Activated naive CD4-positive, alpha-beta T cell treated with Interleukin-2 at 50 U/mL for 16 hours (primary cell): ENCODE results near the gene BCKDHB.
"Not testable (repeated sequence)": the region's sequence is repeated elsewhere in the genome, so short reads cannot be mapped to it uniquely, and the experiment has no call there.

Source experiments
- DNase-seq: peaks from one replicate; pipeline ENCODE4 v3.0.0-alpha.2; 2020

Gene BCKDHB

GRCh38 chr6:80211286-80211685 lies 104.8 kb downstream of the BCKDHB start:
- DNase-seq: no peak

GRCh38 chr6:80211890-80212289 lies 105.4 kb downstream of the BCKDHB start:
- DNase-seq: not testable (repeated sequence)

DNA sequence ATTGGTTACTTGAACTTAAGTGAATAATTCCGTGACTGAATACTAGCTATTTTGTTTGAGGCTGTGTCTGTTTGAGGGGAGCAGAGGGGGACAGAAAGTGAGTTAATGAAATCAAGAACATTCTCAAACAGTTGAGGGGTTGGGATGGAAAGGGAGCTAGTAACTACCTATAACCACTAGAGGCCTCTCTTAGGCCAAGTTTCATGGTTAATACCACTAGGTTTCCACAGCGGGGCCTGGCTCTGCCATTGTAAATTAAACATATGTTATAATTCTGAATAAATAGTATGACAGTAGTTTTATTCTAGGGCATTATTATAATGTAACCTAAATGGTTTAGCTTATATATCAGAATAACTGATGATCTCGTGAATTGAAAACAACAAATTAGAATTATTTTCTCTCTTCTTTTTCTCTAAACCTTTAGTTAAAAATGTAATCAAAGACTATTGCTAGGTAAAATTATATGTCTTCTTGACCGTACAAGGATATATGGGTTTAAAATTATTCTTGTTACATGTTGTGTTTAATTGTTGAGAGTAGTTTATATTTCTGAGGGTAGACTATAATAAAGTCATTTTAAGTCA lies 108.1 kb downstream of the BCKDHB start:
- no peak for DNase-seq

GRCh38 chr6:80215063-80215462 lies 108.6 kb downstream of the BCKDHB start:
- no peak for DNase-seq

DNA sequence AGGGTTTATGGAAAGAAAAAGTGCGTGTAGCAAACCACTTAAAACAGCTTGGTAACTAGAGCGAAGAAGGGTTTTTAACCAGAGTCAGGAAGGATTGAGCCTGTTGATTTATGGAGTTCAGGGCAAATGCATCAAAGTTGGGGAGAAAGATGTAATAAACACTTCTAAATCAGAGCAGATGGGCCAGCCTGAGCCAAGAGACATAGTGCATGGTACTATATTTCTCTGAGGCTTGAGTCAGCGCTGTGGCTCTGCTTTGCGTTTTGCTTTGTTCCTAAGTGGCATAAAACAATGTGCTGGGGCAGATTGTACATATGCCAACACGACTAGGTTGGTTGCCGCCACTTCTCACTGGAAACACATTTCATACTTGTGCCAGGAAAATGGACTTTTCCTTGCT lies 111.3 kb downstream of the BCKDHB start:
- no peak for DNase-seq

DNA sequence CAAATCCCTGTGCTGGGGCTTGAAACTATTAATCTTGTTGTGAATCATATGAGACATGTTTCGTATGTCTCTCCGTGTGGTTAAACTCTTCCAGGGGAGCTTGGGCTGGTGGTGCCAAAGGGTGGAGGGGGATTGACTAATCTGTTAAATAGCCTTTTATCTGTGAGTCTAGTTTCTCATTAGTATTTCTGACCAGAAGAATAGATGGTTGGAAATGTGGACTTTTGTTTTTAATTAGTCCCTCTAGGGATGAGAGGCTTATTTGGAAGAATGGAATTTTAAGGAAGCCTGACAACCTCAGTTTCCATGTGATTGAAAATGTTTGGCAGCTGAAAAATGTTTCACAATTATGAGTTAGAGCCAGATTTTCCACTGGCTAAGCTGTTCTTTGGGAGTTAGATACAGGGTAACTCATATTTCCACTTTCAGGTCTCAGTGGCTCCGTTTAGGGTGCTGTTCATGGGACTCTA lies 117.3 kb downstream of the BCKDHB start:
- no peak for DNase-seq

GRCh38 chr6:80226151-80226550 lies 119.7 kb downstream of the BCKDHB start:
- no peak for DNase-seq

GRCh38 chr6:80226699-80227098 lies 120.2 kb downstream of the BCKDHB start:
- DNase-seq: no peak

GRCh38 chr6:80227545-80228105 lies 121.2 kb downstream of the BCKDHB start:
- DNase-seq: no peak

GRCh38 chr6:80233262-80233661 lies 126.8 kb downstream of the BCKDHB start:
- no peak for DNase-seq

DNA sequence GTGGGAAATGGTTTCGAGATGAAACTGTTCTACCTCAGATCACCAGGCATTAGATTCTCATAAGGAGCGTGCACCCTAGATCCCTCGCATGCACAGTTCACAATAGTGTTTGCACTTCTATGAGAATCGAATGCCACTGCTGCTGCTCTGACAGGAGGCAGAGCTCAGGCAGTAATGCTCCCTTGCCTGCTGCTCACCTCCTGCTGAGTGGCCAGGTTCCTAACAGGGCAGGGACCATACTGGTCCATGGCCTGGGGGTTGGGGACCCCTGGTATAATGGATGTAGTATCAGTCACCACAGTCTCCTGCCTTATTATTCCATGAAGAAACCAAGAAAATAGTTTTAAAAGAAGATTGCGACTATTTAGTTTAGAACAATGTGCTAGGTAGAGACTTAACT lies 127.5 kb downstream of the BCKDHB start:
- DNase-seq: no peak

DNA sequence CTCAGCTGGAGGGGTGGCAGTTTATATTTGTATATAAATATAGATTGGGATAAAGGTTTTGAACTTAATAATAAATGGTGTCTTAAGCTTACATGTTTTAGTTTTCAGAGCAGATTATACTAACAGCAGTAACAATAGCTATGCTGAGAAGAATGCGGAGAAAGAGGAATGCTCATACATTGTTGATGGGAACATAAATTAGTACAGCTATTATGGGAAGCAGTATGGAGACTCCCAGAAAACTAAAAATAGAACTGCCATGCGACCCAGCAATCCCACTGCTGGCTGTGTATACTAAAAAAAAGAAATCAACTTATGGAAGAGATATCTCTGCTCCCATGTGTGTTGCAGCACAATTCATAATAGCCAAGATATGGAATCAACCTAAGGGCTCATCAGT lies 127.9 kb downstream of the BCKDHB start:
- DNase-seq: no peak

GRCh38 chr6:80234908-80235307 lies 128.4 kb downstream of the BCKDHB start:
- DNase-seq: no peak

DNA sequence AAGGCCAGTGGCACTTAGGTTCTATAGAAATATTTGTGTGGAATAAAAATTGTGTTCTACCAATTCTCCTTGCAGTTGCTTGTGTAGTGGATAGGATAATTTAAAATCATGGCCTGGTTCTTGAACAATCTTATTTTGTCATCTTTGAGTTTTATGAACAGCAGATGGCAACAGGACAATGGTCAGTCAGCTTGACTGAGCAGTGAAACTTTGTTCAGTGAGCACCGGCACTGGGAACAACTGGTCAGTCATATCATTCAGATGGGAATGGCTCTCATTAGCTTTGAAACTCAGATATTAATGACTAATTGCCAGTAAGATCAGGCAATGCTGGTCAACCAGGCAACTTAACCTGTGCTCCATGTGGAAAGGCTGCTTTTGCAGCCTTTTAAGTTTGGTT lies 129.2 kb downstream of the BCKDHB start:
- DNase-seq: no peak

DNA sequence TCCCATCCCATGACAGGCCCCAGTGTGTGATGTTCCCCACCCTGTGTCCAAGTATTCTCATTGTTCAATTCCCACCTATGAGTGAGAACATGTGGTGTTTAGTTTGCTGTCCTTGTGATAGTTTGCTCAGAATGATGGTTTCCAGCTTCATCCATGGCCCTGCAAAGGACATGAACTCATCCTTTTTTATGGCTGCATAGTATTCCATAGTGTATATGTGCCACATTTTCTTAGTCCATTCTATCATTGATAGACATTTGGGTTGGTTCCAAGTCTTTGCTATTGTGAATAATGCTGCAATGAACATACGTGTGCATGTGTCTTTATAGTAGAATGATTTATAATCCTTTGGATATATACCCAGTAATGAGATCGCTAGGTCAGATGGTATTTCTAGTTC lies 132.3 kb downstream of the BCKDHB start:
- DNase-seq: not testable (repeated sequence)

- no peak for DNase-seq
These were observed 138.6 kb downstream of the BCKDHB start for GRCh38 chr6:80245043-80245442.

DNA sequence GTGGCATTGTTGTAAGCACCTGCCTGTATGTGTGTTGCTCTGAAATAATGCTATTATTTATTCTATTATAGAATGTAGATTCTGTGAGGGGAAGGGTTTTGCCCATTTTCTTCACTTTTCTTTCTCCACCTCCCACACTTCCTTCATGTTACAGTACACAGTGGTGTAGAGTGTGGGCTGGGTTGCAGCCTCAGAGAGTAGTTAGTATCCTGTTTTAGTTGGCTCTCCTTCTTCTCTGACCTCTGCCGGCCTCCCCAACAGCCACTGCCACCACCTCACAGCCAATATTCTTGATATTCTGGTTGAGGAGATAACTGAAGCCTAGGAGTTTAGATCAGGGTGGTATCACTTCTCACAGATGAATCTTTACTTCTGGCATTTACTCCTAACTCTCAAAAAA lies 143.4 kb downstream of the BCKDHB start:
- no peak for DNase-seq

GRCh38 chr6:80250391-80250997 lies 144.0 kb downstream of the BCKDHB start:
- no peak for DNase-seq

DNA sequence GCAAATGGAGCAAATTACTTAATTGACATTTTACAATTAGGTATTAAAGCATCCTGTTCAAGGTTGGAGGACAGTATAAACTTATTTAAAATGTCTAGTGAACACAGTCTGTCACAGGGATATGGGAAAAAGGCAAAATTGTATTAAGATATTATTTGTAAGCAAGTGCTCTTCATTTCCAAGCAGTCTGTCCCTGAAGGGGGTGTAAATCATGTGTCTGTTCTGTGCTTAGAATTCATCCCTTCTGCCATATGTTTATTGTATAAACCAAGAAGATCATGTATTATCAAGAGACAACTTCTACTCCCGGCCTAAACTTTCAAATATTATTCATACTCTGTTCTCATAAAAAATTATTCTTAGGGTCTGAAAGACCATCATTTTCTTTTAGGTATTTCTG lies 144.8 kb downstream of the BCKDHB start:
- no peak for DNase-seq

GRCh38 chr6:80254716-80255115 lies 148.2 kb downstream of the BCKDHB start:
- no peak for DNase-seq

GRCh38 chr6:80256691-80257090 lies 150.2 kb downstream of the BCKDHB start:
- DNase-seq: no peak

DNA sequence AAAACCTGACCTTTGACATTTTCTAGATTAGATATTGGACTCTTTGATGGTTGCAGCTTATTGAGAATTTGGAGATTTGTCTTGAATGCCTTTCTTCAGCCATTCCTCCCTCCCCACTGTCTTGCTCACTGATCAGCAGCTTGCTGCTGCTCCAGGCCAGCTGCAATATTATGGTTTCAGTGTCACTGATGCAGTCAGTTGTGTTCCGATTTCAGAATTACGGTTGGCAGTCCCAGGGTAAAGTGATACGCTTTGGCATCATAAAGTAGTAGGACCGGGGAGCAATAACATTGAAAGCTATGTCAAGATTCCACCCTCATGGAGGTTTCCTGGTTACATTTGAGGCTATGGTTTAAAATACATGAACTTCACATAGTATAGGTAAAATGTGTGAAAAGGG lies 152.6 kb downstream of the BCKDHB start:
- DNase-seq: no peak

DNA sequence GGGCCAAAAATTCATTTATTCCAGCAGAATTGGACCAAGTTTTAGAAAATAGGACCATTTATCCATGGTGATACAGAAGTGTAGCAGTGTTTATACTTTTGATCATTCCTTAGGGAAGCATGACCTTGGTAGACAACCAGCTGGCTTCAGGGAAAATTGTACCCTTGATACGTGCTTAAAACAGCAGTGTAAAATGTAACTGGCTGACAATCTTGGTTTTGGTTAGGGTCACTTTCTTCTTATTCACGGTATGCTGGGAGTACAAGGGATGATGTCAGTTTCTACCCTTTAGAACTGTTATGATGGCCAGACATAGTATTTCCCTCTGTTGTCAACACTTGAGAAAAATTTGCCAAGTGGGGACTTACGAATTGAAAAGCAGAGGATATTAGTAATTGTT lies 157.1 kb downstream of the BCKDHB start:
- DNase-seq: no peak

DNA sequence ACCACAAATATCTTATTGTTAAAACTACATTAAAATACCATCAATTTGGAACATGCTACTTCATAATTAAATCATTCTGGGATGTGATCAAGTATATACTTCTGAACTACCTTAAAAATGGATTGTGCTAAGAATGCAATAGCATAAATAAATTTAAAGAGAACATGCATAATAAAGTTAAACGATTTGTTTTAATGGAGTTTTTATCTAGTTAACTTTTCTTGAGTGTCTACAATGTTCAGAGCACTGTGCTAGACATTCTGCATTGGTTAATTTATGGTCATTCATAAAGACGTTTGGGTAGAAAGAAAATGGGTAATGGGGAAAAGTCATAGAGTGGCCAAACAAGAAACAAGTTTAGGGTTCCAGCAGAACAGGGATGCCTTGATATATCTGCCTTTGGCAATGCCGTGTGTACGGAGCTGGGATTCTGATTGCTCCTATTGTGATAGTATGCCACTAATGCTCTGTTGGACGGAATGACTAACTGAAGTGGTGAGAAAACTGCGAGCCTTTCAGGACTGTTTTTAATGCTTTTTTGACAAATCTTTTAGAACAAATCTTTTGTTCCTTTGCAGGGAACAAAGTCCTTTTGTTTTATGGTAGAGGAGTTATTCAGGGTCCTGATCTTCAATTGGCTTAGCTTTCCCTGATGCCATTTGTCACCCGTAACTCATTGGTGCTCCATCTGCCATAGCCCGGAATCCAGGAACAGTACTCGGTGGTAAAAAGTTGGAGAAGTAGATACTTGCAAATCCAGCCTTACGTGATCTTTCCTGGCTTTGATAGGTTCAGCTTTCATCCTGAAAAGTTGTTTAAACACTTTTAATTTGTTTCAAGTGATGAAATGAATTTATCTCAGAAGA lies 162.6 kb downstream of the BCKDHB start:
- DNase-seq: no peak
